K562 (cell line): ENCODE results near the gene KLF2. TPM values are rescaled to one million over a fixed set of nuclear protein-coding genes. Genes with fewer than 3 reads are reported as not detected.

Experiments used
- ATAC-seq: fragments of 200-7000 bp; cut with Tn5 transposase; 3 replicates; pipeline ENCODE4 v1.9.1; 2020; ENCODE audit warnings: moderate library complexity
- BruUV-seq: library from RNA; stranded (reverse); fragments of 400-500 nt; replicated peaks from 2 replicates; lab custom pipeline; 2021; lab: Mats Ljungman, UMichigan
- CTCF ChIA-PET: fragments of 300-600 bp; formaldehyde crosslinking; extraction: SDS; loops from one replicate; lab custom pipeline; 2021; ENCODE audit warnings: low intra/inter-chr PET ratio; lab: Yijun Ruan, JAX
- POLR2A ChIA-PET: fragments of 300-600, 350-650 bp; sonication (Branson Sonifier 250); formaldehyde crosslinking; extraction: SDS; loops from one replicate; lab custom pipeline; 2021; ENCODE audit warnings: antibody characterized with exemption, inconsistent platforms; lab: Yijun Ruan, JAX
- DNase-seq, 4 experiments: peaks; one replicate each; pipeline versions ENCODE4 v3.0.0 to v3.0.0-alpha.2; 2011 to 2018; ENCODE audit warnings: low spot score in 3 of 4, mixed read lengths in 3 of 4; ENCODE audit errors: extremely low read depth in 1 of 4
- FAIRE-seq: peaks from 2 replicates; lab custom pipeline; 2011; peaks lifted over from hg19 to GRCh38; lab: Jason Lieb, UNC
- H2AFZ ChIP-seq: 2 replicates; pipeline ENCODE4 v1.6.0; 2011; ENCODE audit warnings: low read depth, low read length, control low read depth, inconsistent platforms
- H3K27ac ChIP-seq: fragments of 200-600 bp; 3 replicates; pipeline ENCODE4 v1.8.0; 2011; ENCODE audit warnings: low read depth, mild to moderate bottlenecking, control low read depth, inconsistent platforms, low read length, moderate library complexity, mixed read lengths; ENCODE audit errors: extremely low read depth
- H3K27me3 ChIP-seq, 2 experiments: fragments of 300-600 bp in 1 of 2; 2 replicates in 1 of 2; 3 replicates in 1 of 2; pipeline versions ENCODE4 v1.6.0 to v1.8.0; 2011; ENCODE audit warnings: inconsistent platforms in 2 of 2, low read length in 2 of 2, mild to moderate bottlenecking in 1 of 2, mixed read lengths in 1 of 2, moderate library complexity in 1 of 2; ENCODE audit not compliant: control insufficient read depth in 2 of 2, insufficient read depth in 2 of 2
- H3K36me3 ChIP-seq: fragments of 300-600 bp; 3 replicates; pipeline ENCODE4 v1.8.0; 2011; ENCODE audit warnings: mild to moderate bottlenecking, low read length, inconsistent platforms; ENCODE audit not compliant: control insufficient read depth, insufficient read depth
- H3K4me1 ChIP-seq, 2 experiments: fragments of 200-600 bp in 1 of 2; replicated peaks in 1 of 2; 2 replicates in 1 of 2; 3 replicates in 1 of 2; pipeline versions ENCODE4 v1.5.1 to v1.8.0; 2011; ENCODE audit warnings: inconsistent platforms in 2 of 2, low read length in 2 of 2, mild to moderate bottlenecking in 1 of 2, mixed read lengths in 1 of 2, moderate library complexity in 1 of 2; ENCODE audit not compliant: control insufficient read depth in 2 of 2, insufficient read depth in 2 of 2
- H3K4me2 ChIP-seq: 2 replicates; pipeline ENCODE4 v1.6.1; 2011; ENCODE audit warnings: low read length, control low read depth, inconsistent platforms, mixed read lengths; ENCODE audit not compliant: insufficient read depth
- H3K4me3 ChIP-seq: fragments of 200-600 bp; sonication (generic), shearing (Covaris generic); 2 replicates; pipeline ENCODE4 v1.5.1; 2016; ENCODE audit warnings: control low read depth, inconsistent platforms
- H3K79me2 ChIP-seq: fragments of 200-600 bp; 3 replicates; pipeline ENCODE4 v1.8.0; 2011; ENCODE audit warnings: low read length, inconsistent platforms; ENCODE audit not compliant: control insufficient read depth, insufficient read depth
- H3K9ac ChIP-seq, 2 experiments: 2 replicates each; pipeline versions ENCODE4 v1.6.0 to v1.6.1; 2011; ENCODE audit warnings: low read depth in 2 of 2, low read length in 2 of 2, control low read depth in 1 of 2, inconsistent platforms in 1 of 2, mild to moderate bottlenecking in 1 of 2, mixed read lengths in 1 of 2; ENCODE audit not compliant: insufficient read depth in 1 of 2
- H3K9me1 ChIP-seq: one replicate; pipeline ENCODE4 v1.6.0; 2011; ENCODE audit warnings: inconsistent platforms, mild to moderate bottlenecking, low read length, moderate library complexity; ENCODE audit not compliant: control insufficient read depth, insufficient read depth
- H3K9me3 ChIP-seq: replicated peaks from 2 replicates; pipeline ENCODE4 v1.5.1; 2011; ENCODE audit warnings: low read depth, low read length, inconsistent platforms; ENCODE audit not compliant: control insufficient read depth, insufficient read depth
- H4K20me1 ChIP-seq: replicated peaks from 2 replicates; pipeline ENCODE4 v1.6.1; 2011; ENCODE audit warnings: low read length, inconsistent platforms, mixed read lengths; ENCODE audit not compliant: control insufficient read depth, insufficient read depth
- GTF2A2 ChIP-seq: IDR thresholded peaks from 2 replicates; pipeline ENCODE4 v1.6.1; 2016; ENCODE audit warnings: mild to moderate bottlenecking, missing genetic modification characterization, missing compliant biosample characterization
- KDM1A ChIP-seq, 2 experiments: fragments of 450-650 bp; IDR thresholded peaks; 2 replicates each; pipeline ENCODE4 v1.6.1; 2016; ENCODE audit warnings: mild to moderate bottlenecking in 2 of 2
- NELFE ChIP-seq: IDR thresholded peaks from 2 replicates; pipeline ENCODE4 v1.6.1; 2011; ENCODE audit warnings: mild to moderate bottlenecking; ENCODE audit not compliant: insufficient read depth, insufficient read length
- NR1H2 ChIP-seq: sonication (generic); formaldehyde crosslinking; IDR thresholded peaks from 2 replicates; pipeline ENCODE4 v1.4.0; 2020; ENCODE audit warnings: mild to moderate bottlenecking, missing genetic modification reagents
- NUFIP1 ChIP-seq: fragments of 450-650 bp; IDR thresholded peaks from 2 replicates; pipeline ENCODE4 v1.6.1; 2018; ENCODE audit not compliant: partially characterized antibody
- SPI1 ChIP-seq: IDR thresholded peaks from 2 replicates; pipeline ENCODE4 v1.6.1; 2011; ENCODE audit warnings: low read depth, low read length, control low read depth, borderline replicate concordance
- ZBTB17 ChIP-seq: fragments of 450-650 bp; formaldehyde crosslinking; IDR thresholded peaks from 2 replicates; pipeline ENCODE4 v1.4.0; 2020; ENCODE audit warnings: mild to moderate bottlenecking
- WGBS: fragments of 100-300 bp; shearing (Covaris generic); methylation state at CpG from one replicate; pipeline ENCODE4 v1.1.6; 2016; ENCODE audit warnings: low coverage, mixed read lengths; ENCODE audit not compliant: insufficient coverage; ENCODE audit errors: missing lambda C conversion rate; 5-methylcytosine and 5-hydroxymethylcytosine counted together
- in situ Hi-C: fragments of 300-500 bp; cut with MboI; formaldehyde crosslinking; loops from 4 replicates; pipeline ENCODE4 v1.15.0; 2018; ENCODE audit warnings: inconsistent platforms, mixed read lengths
- intact Hi-C: fragments of 100-400 bp; cut with micrococcal nuclease; formaldehyde crosslinking; loops from 2 replicates; pipeline ENCODE4 v1.14.2; 2022
- polyA plus RNA-seq, 8 experiments: library from polyadenylated mRNA; depleted of rRNA in 4 of 8; stranded (reverse) in 5 of 8; unstranded in 3 of 8; fragments of >200 nt; fragmentation: Nextera tagmentation in 2 of 8; fragmentation: Illumina TruSeq in 1 of 8; extraction: Ambion mirVana in 2 of 8; extraction: Trizol in 1 of 8; gene quantifications; 2 replicates each; pipeline versions ENCODE4 v1.2.1 to v1.2.3, GENCODE V29; 2011 to 2014; ENCODE audit warnings: inconsistent platforms in 1 of 8, missing spikeins in 1 of 8
- total RNA-seq, 7 experiments: library from RNA; depleted of rRNA in 6 of 7; stranded (reverse); fragments of >200 nt in 6 of 7; fragmentation: Illumina TruSeq in 2 of 7; extraction: Trizol in 2 of 7; gene quantifications; 2 replicates each; pipeline versions ENCODE4 v1.2.1 to v1.2.3, GENCODE V29; 2011 to 2021; ENCODE audit warnings: low replicate concordance in 1 of 7

The KLF2 gene
- total and polyA plus RNA-seq, 9 of the 15 experiments (the other 6 are each of a cell fraction or from before 2014, with no cell fraction given), result 0.07 to 0.71 TPM; not detected in 7

DNA sequence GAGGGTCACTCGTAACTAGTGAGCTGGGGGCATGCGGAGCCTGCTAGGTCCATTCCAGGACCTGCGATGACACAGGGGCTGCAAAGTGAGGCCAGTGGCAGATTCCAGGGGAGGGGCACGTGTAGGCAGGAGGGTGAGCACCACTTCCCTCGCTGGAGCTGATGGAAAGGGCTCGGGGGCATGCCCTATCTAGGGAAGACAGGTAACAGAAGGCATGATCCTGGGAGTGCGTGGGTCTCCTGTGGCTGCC lies 51.2 kb downstream of the KLF2 start:
- CTCF ChIA-PET, result no interaction called here
- TF ChIP-seq KDM1A (IDR thresholded peaks at IDR 0.05) (no peak), ZBTB17 (CRISPR knock-in tag) (no peak)
- no peak for FAIRE-seq
- Histone ChIP-seq H3K4me1 (peaks cover 29 to 44% of the 10 kb centered on the region in 2 experiments), H3K9me3 (no peaks in the 10 kb centered on the region), H4K20me1 (peaks cover 7% of the 10 kb centered on the region), H3K27me3 (no peaks in the 10 kb centered on the region), H3K36me3 (peaks cover 40% of the 10 kb centered on the region; the same call in 2 of the 3 replicates), H2AFZ (no peak overlapping the region), H3K9me1 (no peaks in the 10 kb centered on the region), H3K9ac (no peak overlapping the region), H3K27ac (no peak overlapping the region), H3K4me2 (no peak overlapping the region), H3K4me3 (no peak overlapping the region), H3K79me2 (no peaks in the 10 kb centered on the region)
- WGBS, result 88% methylated on average over 4 of the region's 7 CpGs
- in situ Hi-C loops (loop anchor here (25.0 kb wide), 1 partner anchor 764 kb away; the partner anchor contains the start of gene CYP4F8), intact Hi-C loops (no loop called here)
- POLR2A ChIA-PET, result interaction anchor here (0.7 kb wide), 1 partner anchor 92 kb away, joined by 3 read pairs; no protein-coding TSS in a partner anchor
- DNase-seq, result no peak
- BruUV-seq, result no TSS peak
- ATAC-seq, result no peak

DNA sequence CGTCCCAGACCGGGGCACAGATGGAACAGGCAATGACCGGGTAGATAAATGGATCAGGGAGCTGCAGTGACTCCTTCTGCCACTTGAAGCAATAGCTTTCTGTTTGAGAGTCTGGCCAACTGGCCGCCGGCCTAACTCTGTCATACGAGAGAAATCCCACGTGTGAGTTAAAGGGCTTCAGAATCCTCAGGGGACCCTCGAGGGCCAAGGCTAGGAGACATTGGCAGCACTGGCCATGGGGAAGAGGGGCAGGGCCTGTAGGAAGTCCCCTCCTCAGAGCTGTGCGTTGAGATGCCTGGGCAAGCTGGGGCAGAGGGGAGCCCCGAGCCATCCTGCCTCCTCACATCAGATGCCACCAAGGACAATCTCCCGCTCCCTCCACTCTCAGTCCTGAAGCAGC lies 51.6 kb downstream of the KLF2 start:
- FAIRE-seq (no peak), DNase-seq (no peak), ATAC-seq (no peak)
- H3K27ac ChIP-seq, result no peak overlapping the region
- H3K9me3 ChIP-seq, result no peaks in the 10 kb centered on the region
- BruUV-seq, result no TSS peak
- H3K4me2 ChIP-seq, result no peak overlapping the region
- WGBS, result 92% methylated on average over 10 of the region's 11 CpGs
- H3K27me3 ChIP-seq, result no peaks in the 10 kb centered on the region
- intact Hi-C loops, result no loop called here
- H3K9me1 ChIP-seq, result no peaks in the 10 kb centered on the region
- H3K36me3 ChIP-seq, result peaks cover 41% of the 10 kb centered on the region; the same call in 2 of the 3 replicates
- ChIA-PET POLR2A (interaction anchor here (0.7 kb wide), 2 partner anchors 28 to 92 kb away, joined by 3 read pairs; no protein-coding TSS in a partner anchor), CTCF (no interaction called here)
- H3K79me2 ChIP-seq, result no peaks in the 10 kb centered on the region
- H3K4me3 ChIP-seq, result no peak overlapping the region
- H3K4me1 ChIP-seq, result peaks cover 25 to 42% of the 10 kb centered on the region in 2 experiments
- no peak for TF ChIP-seq NELFE
- no peak for TF ChIP-seq NUFIP1
- no peak for TF ChIP-seq GTF2A2
- TF ChIP-seq SPI1, result no peak
- TF ChIP-seq NR1H2 (CRISPR knock-in tag), result no peak
- no peak overlapping the region for H3K9ac ChIP-seq
- H4K20me1 ChIP-seq, result peaks cover 7% of the 10 kb centered on the region
- in situ Hi-C loops, result loop anchor here (25.0 kb wide), 1 partner anchor 764 kb away; the partner anchor contains the start of gene CYP4F8
- no peak overlapping the region for H2AFZ ChIP-seq
